NCI-H2029 treated with DMSO at 0.1 percent for 48 hours (cell line): Measurements from ENCODE around the gene TLE5.
"Not testable (repeated sequence)": the region's sequence is repeated elsewhere in the genome, so short reads cannot be mapped to it uniquely, and the experiment has no call there.

Experiments
- DNase-seq: peaks from one replicate; lab custom pipeline; 2025; lab: John Stamatoyannopoulos, UW

Gene TLE5

GRCh38 chr19:3061182-3062161, 823 bp downstream of the TLE5 start:
- DNase-seq: no peak

- no peak for DNase-seq
Observed at GRCh38 chr19:3060857-3061181, 1.5 kb downstream of the TLE5 start.

GRCh38 chr19:3059653-3060052, 2.6 kb downstream of the TLE5 start:
- no peak for DNase-seq

GRCh38 chr19:3058821-3059314, 3.4 kb downstream of the TLE5 start:
- no peak for DNase-seq

GRCh38 chr19:3058009-3058820, 4.1 kb downstream of the TLE5 start:
- no peak for DNase-seq

- DNase-seq: peak; percentile 60
Observed at GRCh38 chr19:3057275-3057714, 5.0 kb downstream of the TLE5 start.

GRCh38 chr19:3056417-3057088, 5.7 kb downstream of the TLE5 start:
- DNase-seq: peak; percentile 53

GRCh38 chr19:3055741-3056416, 6.4 kb downstream of the TLE5 start:
- peak; percentile 53 for DNase-seq

GRCh38 chr19:3054972-3055740, 7.1 kb downstream of the TLE5 start:
- no peak for DNase-seq

- DNase-seq: no peak
Observed at GRCh38 chr19:3054265-3054971, 7.9 kb downstream of the TLE5 start.

- DNase-seq: no peak
Observed at GRCh38 chr19:3053780-3054179, 8.5 kb downstream of the TLE5 start.

- no peak for DNase-seq
Observed at GRCh38 chr19:3053218-3053621, 9.1 kb downstream of the TLE5 start.

GRCh38 chr19:3050016-3050415, 12.3 kb downstream of the TLE5 start:
- DNase-seq: not testable (repeated sequence)

GRCh38 chr19:3049089-3049488, 13.2 kb downstream of the TLE5 start:
- no peak for DNase-seq

GRCh38 chr19:3048190-3048533, 14.1 kb downstream of the TLE5 start:
- no peak for DNase-seq

- peak; percentile 58 for DNase-seq
Observed at GRCh38 chr19:3047496-3048189, 14.7 kb downstream of the TLE5 start.

GRCh38 chr19:3046698-3047495, 15.4 kb downstream of the TLE5 start:
- DNase-seq: peak; percentile 27

- DNase-seq: no peak
Observed at GRCh38 chr19:3045885-3046697, 16.2 kb downstream of the TLE5 start.
